ENCODE data around the gene ALG5.

The ALG5 gene

DNA sequence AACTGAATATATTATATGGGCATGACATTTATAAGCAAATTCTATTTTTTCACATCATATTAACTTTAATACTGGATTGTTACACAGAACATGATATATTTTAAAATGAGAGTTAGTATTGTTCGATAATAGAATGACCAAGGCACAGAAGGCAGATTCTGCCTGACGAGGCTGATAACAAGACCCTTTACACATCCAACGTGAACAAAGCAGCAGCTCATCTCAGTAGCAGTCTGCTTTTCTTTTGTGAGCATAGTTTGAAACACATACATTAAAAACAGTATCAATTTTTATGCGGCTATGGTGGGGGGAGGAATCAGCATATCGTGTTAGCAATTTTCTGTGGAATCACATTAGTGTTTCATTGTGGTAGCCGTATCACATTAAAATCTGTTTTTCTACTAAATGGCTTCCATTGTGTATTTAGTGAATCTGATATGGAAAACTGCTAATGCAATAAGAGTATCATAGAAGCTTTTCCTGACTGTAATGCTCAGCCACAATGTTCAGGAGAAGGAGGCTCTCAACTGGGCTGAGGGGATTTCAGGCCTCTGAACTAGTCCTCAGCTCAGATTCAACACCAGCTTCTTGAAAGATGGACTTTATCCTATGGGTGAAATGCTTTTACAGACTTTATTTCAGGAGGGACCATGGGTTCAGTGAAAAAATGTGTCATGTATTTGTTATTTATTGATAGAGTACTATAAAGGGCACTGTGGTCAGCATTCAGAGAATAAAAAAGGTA is 83.1 kb downstream of the ALG5 start:
- no peak for DNase-seq (ENCODE audit: low read depth in 2 of 2)

DNA sequence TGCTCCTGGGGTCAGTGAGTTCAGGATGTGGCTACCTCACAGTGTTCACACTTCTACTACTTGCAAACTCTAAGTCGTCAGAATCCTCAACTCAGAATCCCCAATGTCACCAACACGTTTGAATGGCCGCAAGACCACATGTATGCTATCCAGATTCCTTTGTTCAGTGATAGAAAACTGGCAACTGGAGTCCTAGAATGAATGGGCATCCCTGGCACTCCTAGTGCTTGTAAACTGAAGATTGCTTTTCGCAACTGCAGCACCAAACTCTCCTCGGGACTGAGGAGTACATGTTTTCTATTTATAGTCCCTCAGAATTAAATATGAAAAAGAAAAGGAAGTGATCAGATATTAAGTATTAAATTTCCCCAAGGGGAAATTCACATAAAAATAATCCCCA is 84.0 kb downstream of the ALG5 start:
- DNase-seq (ENCODE audit: low read depth in 2 of 2): no peak

DNA sequence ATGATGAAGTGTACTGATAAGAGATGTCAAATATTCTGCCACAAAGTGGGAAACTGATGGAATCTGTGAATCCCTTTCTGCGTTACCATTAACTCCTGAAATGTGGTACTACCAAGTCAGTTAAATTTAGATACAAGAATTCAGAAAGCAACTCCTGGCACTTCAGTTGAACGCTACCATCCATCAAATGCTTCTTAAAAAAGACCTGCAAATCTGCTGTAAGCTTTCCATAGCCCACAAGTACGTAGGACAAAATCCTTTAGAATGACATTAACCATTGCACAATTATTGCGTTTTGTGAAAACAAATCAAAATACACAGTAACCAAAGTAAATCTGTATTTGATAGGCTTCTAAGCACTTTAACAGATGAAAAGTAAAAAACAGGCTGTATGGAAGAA is 84.5 kb downstream of the ALG5 start:
- DNase-seq (ENCODE audit: low read depth in 2 of 2): no peak

DNA sequence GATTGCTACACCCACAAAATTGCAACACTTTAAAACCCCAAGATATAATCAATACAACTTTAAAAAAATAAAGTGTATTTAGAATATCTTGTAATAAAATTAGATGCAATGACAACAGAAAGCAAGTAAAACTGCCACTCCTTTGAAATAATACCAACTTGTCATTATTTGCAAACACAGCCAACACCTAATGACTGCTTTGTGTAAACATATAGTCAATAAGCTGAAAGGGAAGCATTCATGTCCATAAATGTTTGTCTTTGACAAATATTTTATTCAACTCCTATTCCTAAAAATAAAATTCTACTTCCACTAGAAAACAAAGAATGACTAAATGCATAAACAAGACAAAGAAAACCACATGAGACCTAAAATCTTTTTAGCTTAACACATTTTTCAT is 85.7 kb downstream of the ALG5 start:
- DNase-seq (ENCODE audit: low read depth in 2 of 2): no peak

DNA sequence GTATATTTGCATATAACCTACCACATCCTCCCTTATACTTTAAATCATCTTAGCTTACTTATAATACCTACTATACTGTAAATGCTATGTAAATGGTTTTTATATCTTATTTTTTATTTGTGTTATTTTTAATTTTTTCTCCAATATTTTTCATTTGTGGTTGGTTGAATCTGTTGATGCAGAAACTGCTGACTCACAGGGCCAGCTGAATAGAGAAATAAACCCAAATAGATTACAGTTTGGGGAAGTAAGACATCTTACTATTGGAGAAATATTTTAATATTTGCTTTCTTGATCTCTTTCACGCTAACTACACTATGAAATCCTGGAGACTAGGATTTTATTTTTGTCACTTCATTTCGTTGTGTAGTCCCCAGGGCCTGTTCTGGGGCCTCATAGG is 86.2 kb downstream of the ALG5 start:
- DNase-seq (ENCODE audit: low read depth in 2 of 2): no peak

DNA sequence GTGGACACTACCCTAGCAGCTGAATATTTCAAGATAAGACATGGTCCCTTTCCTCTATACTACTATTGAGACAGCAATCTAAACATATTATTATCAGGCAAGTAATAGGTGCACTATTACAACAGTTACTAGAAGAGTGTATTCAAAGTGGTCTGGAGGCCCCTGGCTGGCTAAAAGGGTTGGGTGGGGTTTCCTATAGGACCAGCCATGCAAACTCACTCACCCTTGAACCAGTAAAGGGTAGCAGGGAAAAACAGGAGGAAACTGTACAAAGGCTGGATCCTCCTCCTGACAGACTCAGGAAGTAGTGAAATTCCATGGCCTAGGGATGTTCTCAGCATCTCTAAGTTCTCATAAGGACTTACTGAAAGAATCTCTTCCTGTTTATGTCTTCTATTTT is 86.8 kb downstream of the ALG5 start:
- no peak for DNase-seq (ENCODE audit: low read depth in 2 of 2)

DNA sequence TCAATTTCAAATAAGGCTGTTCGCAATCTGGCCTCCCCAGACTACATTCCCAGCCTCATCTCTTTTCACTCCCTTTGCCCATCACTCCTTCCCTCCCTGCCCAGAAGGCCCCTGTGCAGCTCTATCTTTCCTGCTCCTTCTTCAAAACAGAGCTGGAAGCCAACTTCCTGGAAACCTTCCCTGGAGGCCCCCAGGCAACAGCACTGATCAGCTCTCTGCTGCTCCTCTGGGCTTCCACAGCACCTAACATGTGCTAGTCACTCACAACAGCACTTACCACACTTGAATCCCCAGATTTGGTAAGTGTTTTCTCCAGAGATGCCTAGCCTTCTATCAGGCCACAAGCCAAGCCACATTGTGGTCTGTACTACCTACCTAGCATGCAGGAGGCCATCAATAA is 88.6 kb downstream of the ALG5 start:
- DNase-seq (ENCODE audit: low read depth in 2 of 2): no peak

DNA sequence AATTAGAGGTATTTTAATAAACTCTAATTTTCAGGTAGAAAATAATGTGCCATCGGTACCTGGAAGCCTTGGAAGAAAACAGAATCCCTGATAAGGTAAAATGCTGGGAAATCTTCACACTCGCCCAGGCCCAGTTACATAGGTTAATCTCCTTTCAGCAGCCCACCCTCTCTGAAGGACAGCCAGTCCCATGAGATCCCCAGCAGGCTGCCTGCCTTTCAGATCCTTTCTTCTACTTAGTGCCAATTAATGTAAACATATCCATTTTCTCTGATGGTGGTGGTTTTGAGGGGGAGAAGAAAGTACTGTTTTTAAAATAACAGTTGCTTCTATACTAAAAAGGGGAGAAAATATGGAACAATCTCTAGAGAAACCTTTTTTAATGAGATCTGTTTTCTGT is 91.3 kb downstream of the ALG5 start:
- no peak for DNase-seq (ENCODE audit: low read depth in 2 of 2)

DNA sequence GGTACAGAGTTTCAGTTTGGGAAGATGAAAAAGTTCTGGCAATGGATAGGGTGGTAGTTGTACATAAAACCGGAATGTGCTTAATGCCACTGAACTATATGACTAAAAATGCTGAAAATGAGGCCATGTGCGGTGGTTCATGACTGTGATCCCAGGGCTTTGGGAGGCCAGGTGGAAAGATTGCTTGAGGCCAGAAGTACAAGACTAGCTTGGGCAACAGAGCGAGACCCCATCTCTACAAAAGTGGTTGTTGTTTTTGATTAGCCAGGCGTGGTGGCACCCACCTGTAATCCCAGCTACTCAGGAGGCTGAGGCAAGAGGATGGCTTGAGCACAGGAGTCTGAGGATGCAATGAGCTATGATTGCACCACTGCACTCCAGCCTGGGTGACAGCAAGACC is 91.9 kb downstream of the ALG5 start:
- no peak for DNase-seq (ENCODE audit: low read depth in 2 of 2)

DNA sequence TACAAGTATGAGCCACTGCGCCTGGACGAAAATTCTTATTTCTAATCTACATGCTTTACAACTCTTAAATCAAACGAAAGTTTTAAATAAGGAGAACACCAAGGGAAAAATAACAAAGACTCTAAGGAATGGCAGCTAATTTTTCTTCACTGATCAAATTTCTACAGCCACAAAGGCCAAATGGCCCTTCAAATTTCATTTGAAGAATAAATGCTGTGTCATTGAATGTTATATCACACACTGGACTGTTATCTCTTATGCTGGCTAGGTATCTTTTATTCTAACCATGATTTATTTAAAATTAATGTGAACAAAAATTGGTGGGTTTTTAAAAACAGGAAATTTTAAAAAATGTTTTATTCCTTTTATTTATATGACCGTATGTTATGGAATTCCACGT is 93.2 kb downstream of the ALG5 start:
- DNase-seq (ENCODE audit: low read depth in 2 of 2): no peak

DNA sequence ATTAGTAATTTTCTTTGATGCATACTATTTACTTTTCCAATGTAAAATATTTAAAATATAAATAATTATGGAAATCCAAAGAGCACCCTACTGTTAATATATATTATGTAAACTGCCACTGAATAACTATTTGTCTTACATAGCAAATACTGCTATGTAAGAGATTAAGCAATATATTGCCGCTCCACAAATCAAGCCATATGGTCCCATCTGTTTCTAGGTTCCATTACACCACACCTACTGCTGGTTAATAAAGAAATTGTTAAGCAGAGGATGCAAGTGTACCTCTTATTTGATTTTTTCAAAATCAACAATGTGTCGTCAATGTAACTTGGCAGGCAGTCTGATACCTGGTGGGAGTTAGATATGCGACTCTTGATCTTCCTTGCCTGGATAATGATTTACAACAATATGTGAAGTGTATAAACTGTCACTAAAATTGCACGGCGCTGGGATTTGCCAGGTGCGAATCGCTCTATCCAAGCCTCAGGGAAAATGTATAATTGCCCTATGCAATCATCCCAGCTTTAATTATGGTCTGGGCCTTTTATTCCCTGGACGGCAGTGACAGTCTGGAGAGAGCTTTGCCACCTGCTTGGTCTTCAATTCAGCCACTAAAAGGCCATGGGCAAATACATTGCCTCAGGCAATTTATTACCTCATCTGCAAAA is 95.1 kb downstream of the ALG5 start:
- DNase-seq (ENCODE audit: low read depth in 2 of 2): no peak
